Spleen (tissue), 7 donors: ENCODE data around the gene WDR7.

Source experiments
- POLR2A ChIP-seq, 3 donors: fragments of 450-650 bp; IDR thresholded peaks; one replicate each; pipeline ENCODE4 v1.5.1; 2017; ENCODE audit warnings: antibody characterized with exemption in 3 of 3, mild to moderate bottlenecking in 1 of 3
- POLR2AphosphoS5 ChIP-seq, 3 donors: sonication (generic); formaldehyde crosslinking; IDR thresholded peaks; one replicate each; pipeline ENCODE4 v1.5.1; 2017; ENCODE audit warnings: antibody characterized with exemption in 3 of 3
- TF ChIP-seq, protein P1 (sequence below), 11 experiments: fragments of 200-600 bp in 7 of 11; fragments of 450-650 bp in 4 of 11; sonication (generic) in 4 of 11; IDR thresholded peaks in 8 of 11; conservative IDR thresholded peaks in 3 of 11; 1 replicate in 7 of 11; 2 replicates in 4 of 11; pipeline versions ENCODE4 v1.4.0 to v1.8.0; 2016 to 2021; ENCODE audit warnings: antibody characterized with exemption in 11 of 11, inconsistent platforms in 4 of 11, mild to moderate bottlenecking in 1 of 11
- donor health status: DM: no; HTN: no; CAD: no; lungs with moderate emphysema.
- donor health status: DM: no; HTN: no; CAD: no.
- donor health status: DM: no; HTN: no; CAD: no.

DNA sequence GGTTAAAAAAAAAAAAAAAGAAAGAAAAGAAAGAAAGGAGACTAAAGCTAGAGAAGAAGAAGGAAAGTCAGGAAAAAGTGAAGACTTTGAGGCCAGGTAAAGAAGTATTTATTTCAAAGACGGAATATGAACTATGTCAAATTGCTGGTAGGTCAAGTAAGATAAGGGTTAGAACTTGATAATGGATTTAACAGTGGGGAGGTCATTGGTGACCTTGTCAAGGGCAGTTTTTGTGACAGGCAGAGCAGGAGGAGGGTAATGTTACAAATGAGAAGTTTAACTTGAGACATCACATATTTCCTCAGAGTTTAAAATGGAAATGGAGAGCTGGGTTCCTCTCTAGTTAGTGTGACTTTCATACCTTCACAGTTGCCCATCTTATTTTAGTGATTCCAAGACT is 9.5 kb downstream of the WDR7 start:
- TF ChIP-seq, protein P1, sequence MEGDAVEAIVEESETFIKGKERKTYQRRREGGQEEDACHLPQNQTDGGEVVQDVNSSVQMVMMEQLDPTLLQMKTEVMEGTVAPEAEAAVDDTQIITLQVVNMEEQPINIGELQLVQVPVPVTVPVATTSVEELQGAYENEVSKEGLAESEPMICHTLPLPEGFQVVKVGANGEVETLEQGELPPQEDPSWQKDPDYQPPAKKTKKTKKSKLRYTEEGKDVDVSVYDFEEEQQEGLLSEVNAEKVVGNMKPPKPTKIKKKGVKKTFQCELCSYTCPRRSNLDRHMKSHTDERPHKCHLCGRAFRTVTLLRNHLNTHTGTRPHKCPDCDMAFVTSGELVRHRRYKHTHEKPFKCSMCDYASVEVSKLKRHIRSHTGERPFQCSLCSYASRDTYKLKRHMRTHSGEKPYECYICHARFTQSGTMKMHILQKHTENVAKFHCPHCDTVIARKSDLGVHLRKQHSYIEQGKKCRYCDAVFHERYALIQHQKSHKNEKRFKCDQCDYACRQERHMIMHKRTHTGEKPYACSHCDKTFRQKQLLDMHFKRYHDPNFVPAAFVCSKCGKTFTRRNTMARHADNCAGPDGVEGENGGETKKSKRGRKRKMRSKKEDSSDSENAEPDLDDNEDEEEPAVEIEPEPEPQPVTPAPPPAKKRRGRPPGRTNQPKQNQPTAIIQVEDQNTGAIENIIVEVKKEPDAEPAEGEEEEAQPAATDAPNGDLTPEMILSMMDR (IDR thresholded peaks at IDR 0.05 in 8 of 11, conservative IDR thresholded peaks at IDR 0.05 in 3 of 11) = no peak
- TF ChIP-seq POLR2AphosphoS5 (IDR thresholded peaks at IDR 0.05) (no peak), POLR2A (IDR thresholded peaks at IDR 0.05) (no peak)
